ENCODE data around the gene ERF. TPM values are rescaled to one million over a fixed set of nuclear protein-coding genes. Genes with fewer than 3 reads are reported as not detected.

Gene ERF
- total RNA-seq, 1 experiment from 2014 or later, result 96.1 TPM

- intact Hi-C loops (cut with micrococcal nuclease), result loop anchor here (1.0 to 5.0 kb wide), 3 partner anchors 38 to 155 kb away; partner anchors contain the start of gene MEGF8
- Histone ChIP-seq H3K36me3 (ENCODE audit: control insufficient read depth in 1 of 2, insufficient read depth in 2 of 2, low read length in 2 of 2) (peaks cover 4 to 11% of the 10 kb centered on the region in 2 experiments; a peak in 1 of 4 replicates), H3K79me2 (ENCODE audit: insufficient read depth, low read length) (peaks cover 45% of the 10 kb centered on the region), H3K9ac (ENCODE audit: low read length) (peak within 1 kb of the TSS; percentile 79), H3K4me3 (replicated peaks in 1 of 2; ENCODE audit: low read depth in 1 of 2, low read length in 2 of 2) (peak within 1 kb of the TSS; percentile 69 to 93), H3K27me3 (ENCODE audit: insufficient read depth, low read length) (no peaks in the 10 kb centered on the region), H3K9me2 (ENCODE audit: insufficient read depth) (no peaks in the 10 kb centered on the region), H3K9me3 (ENCODE audit: control insufficient read depth in 1 of 2, insufficient read depth in 1 of 2, low read depth in 1 of 2, low read length in 2 of 2) (no peaks in the 10 kb centered on the region), H3K27ac (ENCODE audit: low read depth, low read length) (peak within 1 kb of the TSS; percentile 78), H4K20me1 (ENCODE audit: insufficient read depth) (no peaks in the 10 kb centered on the region; the same call in 1 of the 2 replicates), H3K4me1 (ENCODE audit: control insufficient read depth in 1 of 2, insufficient read depth in 2 of 2, low read length in 2 of 2) (peaks cover 13 to 43% of the 10 kb centered on the region in 2 experiments), H3K4me2 (ENCODE audit: low read length) (peak within 1 kb of the TSS; percentile 86), H2AFZ (ENCODE audit: low read depth, low read length, poor library complexity, severe bottlenecking) (no peak within 1 kb of the TSS)
- RAD21 ChIA-PET (ENCODE audit: low non-redundant PET in 1 of 2, low total read pairs in 2 of 2, uncharacterized antibody in 2 of 2, unreplicated experiment in 2 of 2), result interaction anchor here (0.5 to 1.5 kb wide), 7 partner anchors 9 to 59 kb away, joined by 3 to 7 read pairs (median 4); partner anchors contain the start of genes PAFAH1B3 (in 1 of the 2) and PRR19 (in 1 of the 2)
- POLR2A ChIA-PET, result interaction anchor here (0.5 to 2.4 kb wide), 23 partner anchors 9 to 1608 kb away, joined by 3 to 19 read pairs (median 5); partner anchors contain the start of genes PAFAH1B3, POU2F2, PRR19 and ZNF526
- CTCF ChIA-PET, result interaction anchor here (0.7 to 2.1 kb wide), 12 partner anchors 16 to 197 kb away, joined by 3 to 17 read pairs (median 4); partner anchors contain the start of genes PAFAH1B3 and POU2F2
- no TSS peak for BruUV-seq (replicated peaks)
- DNase-seq (ENCODE audit: low read depth, low spot score), result peak; percentile 99
- peak; percentile 78 for ATAC-seq
- TF ChIP-seq, protein P1, sequence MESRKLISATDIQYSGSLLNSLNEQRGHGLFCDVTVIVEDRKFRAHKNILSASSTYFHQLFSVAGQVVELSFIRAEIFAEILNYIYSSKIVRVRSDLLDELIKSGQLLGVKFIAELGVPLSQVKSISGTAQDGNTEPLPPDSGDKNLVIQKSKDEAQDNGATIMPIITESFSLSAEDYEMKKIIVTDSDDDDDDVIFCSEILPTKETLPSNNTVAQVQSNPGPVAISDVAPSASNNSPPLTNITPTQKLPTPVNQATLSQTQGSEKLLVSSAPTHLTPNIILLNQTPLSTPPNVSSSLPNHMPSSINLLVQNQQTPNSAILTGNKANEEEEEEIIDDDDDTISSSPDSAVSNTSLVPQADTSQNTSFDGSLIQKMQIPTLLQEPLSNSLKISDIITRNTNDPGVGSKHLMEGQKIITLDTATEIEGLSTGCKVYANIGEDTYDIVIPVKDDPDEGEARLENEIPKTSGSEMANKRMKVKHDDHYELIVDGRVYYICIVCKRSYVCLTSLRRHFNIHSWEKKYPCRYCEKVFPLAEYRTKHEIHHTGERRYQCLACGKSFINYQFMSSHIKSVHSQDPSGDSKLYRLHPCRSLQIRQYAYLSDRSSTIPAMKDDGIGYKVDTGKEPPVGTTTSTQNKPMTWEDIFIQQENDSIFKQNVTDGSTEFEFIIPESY (IDR thresholded peaks at IDR 0.05; ENCODE audit: extremely low read depth, insufficient replicate concordance, low read length), result no peak
- TF ChIP-seq SIN3A (IDR thresholded peaks at IDR 0.05; ENCODE audit: low read depth), result 0 out of 2 replicates have a peak, but pooled peaks have one; percentile 65
- TF ChIP-seq CBX3 (IDR thresholded peaks at IDR 0.05; ENCODE audit: low read depth), result 0 out of 2 replicates have a peak, but pooled peaks have one; percentile 30
- TF ChIP-seq, protein P2, sequence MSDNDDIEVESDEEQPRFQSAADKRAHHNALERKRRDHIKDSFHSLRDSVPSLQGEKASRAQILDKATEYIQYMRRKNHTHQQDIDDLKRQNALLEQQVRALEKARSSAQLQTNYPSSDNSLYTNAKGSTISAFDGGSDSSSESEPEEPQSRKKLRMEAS (IDR thresholded peaks at IDR 0.05), result peak; percentile 56
- TF ChIP-seq, protein P3, sequence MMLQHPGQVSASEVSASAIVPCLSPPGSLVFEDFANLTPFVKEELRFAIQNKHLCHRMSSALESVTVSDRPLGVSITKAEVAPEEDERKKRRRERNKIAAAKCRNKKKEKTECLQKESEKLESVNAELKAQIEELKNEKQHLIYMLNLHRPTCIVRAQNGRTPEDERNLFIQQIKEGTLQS (IDR thresholded peaks at IDR 0.05), result no peak
- no peak for TF ChIP-seq REST (IDR thresholded peaks at IDR 0.05; ENCODE audit: low read depth)
- TF ChIP-seq CEBPB (IDR thresholded peaks at IDR 0.05; ENCODE audit: low read depth), result no peak
- TF ChIP-seq TCF7L2 (IDR thresholded peaks at IDR 0.05; ENCODE audit: borderline replicate concordance, extremely low read depth, insufficient read depth, insufficient read length), result peak; percentile 86
- TF ChIP-seq FOSL1 (IDR thresholded peaks at IDR 0.05; ENCODE audit: low read depth), result no peak
- TF ChIP-seq RAD21 (IDR thresholded peaks at IDR 0.05; ENCODE audit: low read depth), result no peak
- peak; percentile 58 for TF ChIP-seq YY1 (IDR thresholded peaks at IDR 0.05; ENCODE audit: extremely low read depth, insufficient replicate concordance, low read depth, low read length)
- TF ChIP-seq ZNF274 (IDR thresholded peaks at IDR 0.05; ENCODE audit: low read depth, low read length), result no peak
- TF ChIP-seq SP1 (IDR thresholded peaks at IDR 0.05; ENCODE audit: low read depth), result peak; percentile 78
- peak; percentile 88 for TF ChIP-seq ELF1 (IDR thresholded peaks at IDR 0.05; ENCODE audit: borderline replicate concordance, low read depth)
- TF ChIP-seq SRF (IDR thresholded peaks at IDR 0.05; ENCODE audit: low read depth), result peak; percentile 67; the same call in 1 of the 2 replicates
- TF ChIP-seq EGR1 (IDR thresholded peaks at IDR 0.05; ENCODE audit: low read depth), result peak; percentile 93
- TF ChIP-seq POLR2A (IDR thresholded peaks at IDR 0.05; ENCODE audit: borderline replicate concordance, extremely low read depth, insufficient read depth, insufficient read length), result peak; percentile 91
- no peak for TF ChIP-seq JUND (IDR thresholded peaks at IDR 0.05)
- TF ChIP-seq ZFX (IDR thresholded peaks at IDR 0.05), result no peak; the same call in none of the 2 replicates
Measured at GRCh38 chr19:42242512-42243409, 12.2 kb downstream of the ERF start, which contains the start of gene GSK3A. GSK3A (minus strand) TSS chr19:42242602; CDS start chr19:42242465, 137 bp downstream.
